ENCODE data around the gene NDUFB11.

Gene NDUFB11

GRCh38 chrX:47164420-47164819, 19.9 kb upstream of the NDUFB11 start:
- no peak overlapping the region for H3K4me3 ChIP-seq (ENCODE audit: low read depth, low read length)
- DNase-seq (ENCODE audit: low read depth, low spot score), result no peak
- TF ChIP-seq CTCF (IDR thresholded peaks at IDR 0.05; ENCODE audit: insufficient read depth, low read length, missing control alignments), result no peak
- CTCF ChIA-PET, result no interaction called here
- POLR2A ChIA-PET, result no interaction called here

GRCh38 chrX:47162927-47163583, 18.6 kb upstream of the NDUFB11 start:
- H3K4me3 ChIP-seq (ENCODE audit: low read depth, low read length), result no peak overlapping the region
- ChIA-PET CTCF (no interaction called here), POLR2A (no interaction called here)
- DNase-seq (ENCODE audit: low read depth, low spot score), result no peak
- no peak for TF ChIP-seq CTCF (IDR thresholded peaks at IDR 0.05; ENCODE audit: insufficient read depth, low read length, missing control alignments)

GRCh38 chrX:47160781-47161180, 16.3 kb upstream of the NDUFB11 start:
- no peak for DNase-seq (ENCODE audit: low read depth, low spot score)
- H3K4me3 ChIP-seq (ENCODE audit: low read depth, low read length), result no peak overlapping the region
- ChIA-PET CTCF (interaction anchor here (1.6 kb wide), 1 partner anchor 16 kb away, joined by 6 read pairs; the partner anchor contains the start of genes NDUFB11 and RBM10), POLR2A (no interaction called here)
- TF ChIP-seq CTCF (IDR thresholded peaks at IDR 0.05; ENCODE audit: insufficient read depth, low read length, missing control alignments), result no peak

GRCh38 chrX:47158781-47159180, 14.3 kb upstream of the NDUFB11 start:
- CTCF ChIA-PET, result interaction anchor here (2.7 kb wide), 1 partner anchor 14 kb away, joined by 7 read pairs; the partner anchor contains the start of genes NDUFB11 and RBM10
- H3K4me3 ChIP-seq (ENCODE audit: low read depth, low read length), result no peak overlapping the region
- DNase-seq (ENCODE audit: low read depth, low spot score), result no peak
- POLR2A ChIA-PET, result no interaction called here
- TF ChIP-seq CTCF (IDR thresholded peaks at IDR 0.05; ENCODE audit: insufficient read depth, low read length, missing control alignments), result no peak

- CTCF ChIA-PET, result interaction anchor here (2.7 kb wide), 1 partner anchor 13 kb away, joined by 7 read pairs; the partner anchor contains the start of genes NDUFB11 and RBM10
- no peak overlapping the region for H3K4me3 ChIP-seq (ENCODE audit: low read depth, low read length)
- TF ChIP-seq CTCF (IDR thresholded peaks at IDR 0.05; ENCODE audit: insufficient read depth, low read length, missing control alignments), result no peak
- POLR2A ChIA-PET, result no interaction called here
- no peak for DNase-seq (ENCODE audit: low read depth, low spot score)
These were observed 13.6 kb upstream of the NDUFB11 start for GRCh38 chrX:47158131-47158530.

GRCh38 chrX:47156611-47157520, 12.4 kb upstream of the NDUFB11 start:
- no peak for TF ChIP-seq CTCF (IDR thresholded peaks at IDR 0.05; ENCODE audit: insufficient read depth, low read length, missing control alignments)
- POLR2A ChIA-PET, result no interaction called here
- no peak for DNase-seq (ENCODE audit: low read depth, low spot score)
- CTCF ChIA-PET, result interaction anchor here (2.7 kb wide), 1 partner anchor 12 kb away, joined by 7 read pairs; the partner anchor contains the start of genes NDUFB11 and RBM10
- H3K4me3 ChIP-seq (ENCODE audit: low read depth, low read length), result no peak overlapping the region
